ENCODE results near the gene ZIM2.
"Not testable (repeated sequence)": the region's sequence is repeated elsewhere in the genome, so short reads cannot be mapped to it uniquely, and the experiment has no call there.

GRCh38 chr19:56860409-56860808 lies 19.9 kb upstream of the ZIM2 start:
- TF ChIP-seq EZH2phosphoT487 (IDR thresholded peaks at IDR 0.05; ENCODE audit: insufficient read depth, low read depth); EZH2 (IDR thresholded peaks at IDR 0.05; ENCODE audit: insufficient read depth, poor library complexity, severe bottlenecking): not testable (repeated sequence)

Data from GM23248 (cell line).